ENCODE measurements around the gene CR2.
"Not testable (repeated sequence)": the region's sequence is repeated elsewhere in the genome, so short reads cannot be mapped to it uniquely, and the experiment has no call there.

The CR2 gene

GRCh38 chr1:207444514-207445217, 9.5 kb upstream of the CR2 start:
- DNase-seq (ENCODE audit: low read depth in 2 of 2), result no peak

GRCh38 chr1:207453710-207454045, 450 bp upstream of the CR2 start:
- DNase-seq (ENCODE audit: low read depth in 2 of 2), result no peak

- no peak for DNase-seq (ENCODE audit: low read depth in 2 of 2)
Observed at GRCh38 chr1:207455183-207455754, 1.1 kb downstream of the CR2 start.

GRCh38 chr1:207458414-207458813, 4.3 kb downstream of the CR2 start:
- no peak for DNase-seq (ENCODE audit: low read depth in 2 of 2)

GRCh38 chr1:207459008-207459407, 4.9 kb downstream of the CR2 start:
- DNase-seq (ENCODE audit: low read depth in 2 of 2), result no peak

GRCh38 chr1:207461649-207462048, 7.5 kb downstream of the CR2 start:
- DNase-seq (ENCODE audit: low read depth in 2 of 2), result no peak

GRCh38 chr1:207462535-207462934, 8.4 kb downstream of the CR2 start:
- DNase-seq (ENCODE audit: low read depth in 2 of 2), result no peak

GRCh38 chr1:207463021-207463420, 8.9 kb downstream of the CR2 start:
- no peak for DNase-seq (ENCODE audit: low read depth in 2 of 2)

- no peak for DNase-seq (ENCODE audit: low read depth in 2 of 2)
Observed at GRCh38 chr1:207463571-207463970, 9.4 kb downstream of the CR2 start.

GRCh38 chr1:207470927-207471326, 16.8 kb downstream of the CR2 start:
- DNase-seq (ENCODE audit: low read depth in 2 of 2), result no peak

- DNase-seq (ENCODE audit: low read depth in 2 of 2), result no peak
Observed at GRCh38 chr1:207474210-207474609, 20.1 kb downstream of the CR2 start.

GRCh38 chr1:207486198-207486597, 32.1 kb downstream of the CR2 start:
- DNase-seq (ENCODE audit: low read depth in 2 of 2), result no peak

- no peak for DNase-seq (ENCODE audit: low read depth in 2 of 2)
Observed at GRCh38 chr1:207487636-207488035, 33.5 kb downstream of the CR2 start.

- DNase-seq (ENCODE audit: low read depth in 2 of 2), result no peak
Observed at GRCh38 chr1:207493212-207493611, 39.1 kb downstream of the CR2 start.

GRCh38 chr1:207494171-207494570, 40.0 kb downstream of the CR2 start:
- DNase-seq (ENCODE audit: low read depth in 2 of 2), result no peak

GRCh38 chr1:207495281-207495680, 41.2 kb downstream of the CR2 start:
- DNase-seq (ENCODE audit: low read depth in 2 of 2), result not testable (repeated sequence)

- no peak for DNase-seq (ENCODE audit: low read depth in 2 of 2)
Observed at GRCh38 chr1:207495801-207496792, 42.0 kb downstream of the CR2 start, which contains the start of gene CR1. TSS of gene CR1 (plus strand) at chr1:207496157. CDS start at chr1:207496268, 111 bp downstream.

GRCh38 chr1:207497941-207498340, 43.8 kb downstream of the CR2 start:
- DNase-seq (ENCODE audit: low read depth in 2 of 2), result no peak

GRCh38 chr1:207499573-207499972, 45.4 kb downstream of the CR2 start:
- peak in 1 of 2 donors; percentile 17 for DNase-seq (ENCODE audit: low read depth in 2 of 2)

- DNase-seq (ENCODE audit: low read depth in 2 of 2), result no peak
Observed at GRCh38 chr1:207500306-207500705, 46.2 kb downstream of the CR2 start.

- DNase-seq (ENCODE audit: low read depth in 2 of 2), result no peak
Observed at GRCh38 chr1:207501071-207501470, 46.9 kb downstream of the CR2 start.

GRCh38 chr1:207502726-207503125, 48.6 kb downstream of the CR2 start:
- no peak for DNase-seq (ENCODE audit: low read depth in 2 of 2)

- DNase-seq (ENCODE audit: low read depth in 2 of 2), result no peak
Observed at GRCh38 chr1:207503950-207504349, 49.8 kb downstream of the CR2 start.
